GF-D8 (cell line): ENCODE measurements around the gene STAMBP.
"Not testable (repeated sequence)": the region's sequence is repeated elsewhere in the genome, so short reads cannot be mapped to it uniquely, and the experiment has no call there.

Source experiments
- DNase-seq: peaks from one replicate; lab custom pipeline; 2025; lab: John Stamatoyannopoulos, UW

STAMBP gene

DNA sequence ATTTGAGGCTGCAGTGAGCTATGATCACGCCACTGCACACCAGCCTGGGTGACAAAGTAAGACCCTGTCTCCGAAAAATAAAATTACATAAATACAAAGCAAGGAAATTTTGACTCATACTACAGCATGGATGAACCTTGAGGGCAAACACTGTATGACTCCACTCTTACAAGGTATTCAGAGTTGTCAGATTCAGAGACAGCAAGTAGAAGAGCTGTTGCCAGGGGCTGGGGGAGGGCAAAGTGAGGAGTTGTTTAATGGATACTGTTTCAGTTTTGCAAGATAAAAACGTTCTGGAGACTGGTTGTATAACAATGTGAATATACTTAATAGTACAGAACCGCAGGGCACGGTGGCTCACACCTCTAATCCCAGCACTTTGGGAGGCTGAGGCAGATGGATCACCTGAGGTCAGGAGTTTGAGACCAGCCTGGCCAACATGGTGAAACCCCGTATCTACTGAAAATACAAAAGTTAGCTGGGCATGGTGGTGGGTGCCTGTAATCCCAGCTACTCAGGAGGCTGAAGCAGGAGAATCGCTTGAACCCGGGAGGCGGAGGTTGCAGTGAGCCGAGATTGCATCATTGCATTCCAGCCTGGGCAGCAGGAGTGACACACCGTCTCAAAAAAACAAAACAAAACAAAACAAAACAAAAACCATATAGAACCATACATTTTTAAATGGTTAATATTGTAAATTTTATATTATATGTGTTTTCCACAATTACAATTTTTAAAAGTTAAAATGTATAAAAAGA is 59.0 kb downstream of the STAMBP start:
- not testable (repeated sequence) for DNase-seq

DNA sequence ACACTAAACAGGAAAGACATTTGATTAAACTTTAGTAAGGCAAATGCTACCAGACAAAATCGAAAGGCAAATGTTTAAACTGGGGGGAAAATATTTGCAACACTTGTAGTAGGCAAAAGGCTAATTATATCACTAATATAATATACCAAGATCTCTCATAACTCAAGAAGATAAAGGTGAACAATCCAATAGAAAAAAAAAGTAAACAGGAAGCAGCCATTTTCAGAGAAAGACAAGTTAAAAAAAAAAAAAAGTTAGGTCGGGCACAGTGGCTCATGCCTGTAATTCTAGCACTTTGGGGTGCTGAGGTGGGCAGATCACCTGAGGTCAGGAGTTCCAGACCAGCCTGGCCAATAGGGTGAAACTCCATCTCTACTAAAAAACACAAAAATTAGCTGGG is 59.6 kb downstream of the STAMBP start:
- no peak for DNase-seq

DNA sequence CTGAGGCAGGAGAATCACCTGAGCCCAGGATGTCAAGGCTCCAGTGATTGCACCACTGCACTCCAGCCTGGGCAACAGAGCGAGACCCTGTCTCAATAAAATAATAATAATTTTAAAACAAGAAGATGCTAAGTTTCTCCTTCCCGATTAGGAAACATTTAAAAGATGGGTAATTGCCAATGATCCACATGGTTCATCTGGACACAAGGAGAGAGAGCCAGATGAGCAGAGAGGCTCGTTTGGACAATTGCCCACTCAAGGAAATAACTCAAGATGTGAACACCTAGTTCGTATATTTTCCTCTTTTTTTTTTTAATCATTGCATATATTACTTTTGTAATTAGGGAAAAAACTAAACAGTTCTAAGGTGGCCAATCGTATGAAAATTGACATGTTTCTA is 60.4 kb downstream of the STAMBP start:
- no peak for DNase-seq

DNA sequence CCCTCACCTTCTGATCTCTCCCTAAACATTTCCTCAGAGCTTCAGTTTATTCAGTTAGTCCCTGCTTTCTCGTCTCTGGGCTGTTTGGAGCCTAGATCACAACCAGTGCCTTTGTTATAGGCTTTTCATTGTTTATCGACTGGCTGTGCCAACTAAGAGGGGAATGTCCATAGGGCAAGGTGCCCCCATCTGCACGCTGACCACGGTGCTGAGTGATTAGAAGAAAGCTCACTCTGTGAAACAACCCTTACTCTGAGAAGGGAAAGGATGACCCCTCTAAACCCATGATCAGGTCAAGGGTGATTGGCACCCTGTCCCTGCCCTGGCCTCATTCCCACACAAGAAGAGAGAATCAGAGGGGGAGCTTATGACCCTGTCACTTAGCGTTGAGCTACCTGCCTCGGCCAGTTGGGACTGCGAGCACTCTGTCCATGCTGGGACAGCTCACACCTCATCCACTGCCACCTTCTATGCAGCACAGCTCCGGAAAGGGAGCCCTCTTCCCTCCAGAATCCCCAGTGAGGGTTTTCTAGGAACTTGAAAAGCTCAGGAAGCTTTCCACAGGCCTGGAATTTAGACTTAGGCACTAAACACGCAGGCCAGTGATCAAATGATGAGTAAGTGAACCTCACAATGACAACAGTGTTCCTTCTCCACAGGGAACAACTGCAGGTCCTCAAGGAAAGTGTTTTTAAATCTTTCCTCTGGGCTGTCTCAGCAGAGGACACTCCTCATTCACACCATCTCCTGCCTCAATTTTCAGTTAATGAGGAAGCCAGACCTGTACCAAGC is 61.7 kb downstream of the STAMBP start:
- no peak for DNase-seq

DNA sequence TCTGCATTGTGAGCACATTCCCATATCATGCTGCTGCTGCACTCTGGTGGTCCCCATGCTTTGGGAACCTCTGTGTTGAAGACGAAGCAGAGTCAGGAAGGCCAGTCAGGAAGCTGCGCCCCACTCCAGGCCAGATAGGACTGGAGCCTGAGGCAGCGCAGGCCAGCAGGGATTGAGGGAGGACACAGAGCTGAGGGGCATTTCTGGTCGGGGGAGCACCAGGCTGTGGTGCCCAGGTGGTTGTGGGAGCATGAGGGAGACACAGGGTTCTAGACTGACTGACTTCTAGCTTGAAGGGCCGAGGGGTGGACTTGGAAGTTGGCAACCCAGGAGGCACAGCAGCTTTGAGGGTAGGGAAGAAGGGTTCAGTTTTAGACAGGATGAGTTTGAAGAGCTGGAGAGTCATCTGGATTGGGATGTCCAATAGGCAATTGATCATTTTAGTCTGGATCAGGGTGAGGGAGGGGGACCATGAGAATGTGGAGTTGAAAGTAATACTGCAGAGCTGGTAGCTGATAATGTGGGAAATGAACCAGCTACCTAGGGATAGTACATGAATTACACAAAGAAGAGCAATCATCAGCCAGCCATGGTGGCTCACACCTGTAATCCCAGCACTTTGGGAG is 62.6 kb downstream of the STAMBP start:
- no peak for DNase-seq

DNA sequence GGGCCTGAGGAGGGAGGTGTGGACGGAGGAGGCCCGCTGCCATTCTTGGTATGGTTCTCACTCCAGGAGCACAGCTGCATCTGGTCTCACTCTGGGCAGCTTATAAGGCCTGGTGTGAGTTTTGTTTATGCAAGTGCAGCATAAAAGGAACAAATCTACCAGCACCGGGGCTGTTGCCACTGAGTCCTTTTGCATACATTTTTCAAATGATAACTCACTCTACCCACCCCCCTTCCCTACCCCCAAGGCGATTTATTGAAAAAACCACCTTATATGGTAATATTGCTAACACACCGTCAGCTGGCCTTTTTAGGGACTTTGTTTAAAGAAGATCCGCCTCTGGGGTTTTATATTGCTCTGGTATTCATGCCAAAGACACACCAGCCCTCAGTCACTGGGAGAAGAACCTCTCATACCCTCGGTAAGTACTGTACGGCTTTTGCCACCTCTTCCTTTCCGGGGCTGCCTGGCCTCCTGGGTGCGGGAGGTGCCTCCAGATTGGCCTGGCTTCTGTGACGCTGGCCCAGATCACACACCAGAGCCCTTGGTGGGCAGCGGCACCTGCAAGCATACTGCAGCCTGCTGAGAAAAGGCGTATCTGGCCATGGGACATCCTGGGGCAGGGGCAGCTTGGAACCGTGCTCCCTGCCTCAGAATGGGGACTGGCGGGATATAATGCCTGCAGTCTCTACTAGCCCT is 64.0 kb downstream of the STAMBP start, which contains the start of gene ACTG2:
ACTG2 (plus strand) TSS at position 378 of the 699 bp plus-strand sequence. CDS start 8,304 bp downstream, outside the sequence.
- no peak for DNase-seq

DNA sequence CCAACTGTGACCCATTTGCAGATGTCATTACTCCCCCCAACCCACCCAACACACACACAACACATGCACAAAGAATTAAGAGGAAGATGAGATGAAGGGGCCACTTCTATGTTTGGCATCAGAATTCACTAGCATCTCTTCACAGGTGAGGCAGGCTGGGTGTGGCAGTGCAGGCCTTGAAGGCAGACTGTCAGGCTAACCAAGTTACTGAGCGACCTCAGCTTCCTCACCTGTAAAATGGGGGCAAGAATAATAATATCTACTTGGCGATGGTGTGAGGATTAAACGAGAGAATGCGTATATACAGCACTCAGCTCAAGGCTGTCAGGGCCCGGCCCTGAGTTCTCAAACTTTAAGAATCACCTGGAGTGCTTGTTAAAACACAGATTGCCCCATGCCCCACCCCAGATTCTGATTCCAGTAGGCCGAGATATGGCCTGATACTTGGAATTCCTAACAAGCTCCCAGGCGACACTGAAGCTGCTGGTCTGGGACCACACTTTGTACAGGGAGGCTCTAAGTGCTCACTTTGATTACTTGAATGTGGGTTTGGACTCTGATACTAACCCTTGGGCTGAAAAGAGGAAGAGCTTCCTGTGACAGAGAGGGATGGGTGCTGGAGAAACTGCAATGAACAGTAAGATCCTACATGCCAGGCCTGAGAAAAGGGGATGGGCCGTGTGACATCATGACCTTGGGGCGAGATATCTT is 65.2 kb downstream of the STAMBP start:
- DNase-seq = no peak

DNA sequence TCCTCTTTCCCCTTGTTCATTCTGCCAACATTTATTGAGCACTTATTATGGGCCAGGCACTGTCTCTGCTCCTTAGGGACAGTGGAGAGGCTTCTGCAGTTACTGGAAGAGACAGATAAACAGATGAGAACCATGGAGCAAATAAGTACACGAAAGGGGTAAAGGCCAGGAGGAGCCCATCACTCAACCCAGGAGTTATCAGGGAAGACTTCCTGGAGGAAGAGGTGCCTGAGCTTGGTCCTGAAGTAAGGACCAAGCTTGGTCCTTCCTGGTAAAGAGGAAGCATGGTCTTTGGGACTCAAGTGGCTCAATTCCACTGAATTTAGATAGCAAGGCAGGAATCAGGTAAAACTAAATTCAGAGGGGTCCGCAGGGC is 65.7 kb downstream of the STAMBP start:
- DNase-seq = no peak

DNA sequence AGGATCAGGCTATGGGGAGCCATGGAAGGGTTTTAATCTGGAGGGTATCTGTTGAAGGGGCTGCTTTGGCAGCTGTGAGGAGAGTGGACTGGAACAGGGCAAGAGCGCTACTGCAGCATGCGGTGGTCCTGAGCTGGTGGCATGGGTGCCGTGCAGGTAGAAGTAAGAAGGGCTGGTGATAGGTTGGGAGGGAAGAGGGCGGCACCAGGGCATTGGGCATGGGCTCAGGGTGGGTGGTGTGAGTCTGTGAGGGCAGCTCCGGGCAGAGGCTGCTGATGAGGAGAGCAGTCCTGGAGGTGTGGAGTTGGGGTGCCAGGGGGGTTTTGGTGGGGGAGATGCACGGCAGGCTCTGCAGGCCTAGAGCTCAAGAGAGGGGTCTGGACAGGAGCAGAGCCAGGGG is 66.1 kb downstream of the STAMBP start:
- DNase-seq = no peak

DNA sequence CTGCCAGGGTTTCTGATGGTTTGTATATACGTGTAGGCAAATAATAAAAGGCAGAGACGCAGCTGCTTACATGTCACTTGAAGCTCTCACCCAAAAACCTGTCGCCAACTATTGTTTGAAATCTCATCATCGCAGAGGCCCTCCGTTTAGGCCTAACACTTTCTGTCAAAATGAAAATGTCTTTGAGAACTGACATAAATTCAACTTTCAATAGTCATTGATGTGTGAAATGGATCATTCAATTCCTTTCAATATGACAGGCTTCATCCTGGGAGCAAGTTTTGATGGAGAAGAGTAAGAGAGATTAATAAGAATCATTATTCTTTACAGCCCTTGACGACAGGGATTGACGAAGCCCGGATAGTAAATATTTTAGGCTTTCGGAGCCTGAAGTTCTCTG is 66.7 kb downstream of the STAMBP start:
- no peak for DNase-seq

DNA sequence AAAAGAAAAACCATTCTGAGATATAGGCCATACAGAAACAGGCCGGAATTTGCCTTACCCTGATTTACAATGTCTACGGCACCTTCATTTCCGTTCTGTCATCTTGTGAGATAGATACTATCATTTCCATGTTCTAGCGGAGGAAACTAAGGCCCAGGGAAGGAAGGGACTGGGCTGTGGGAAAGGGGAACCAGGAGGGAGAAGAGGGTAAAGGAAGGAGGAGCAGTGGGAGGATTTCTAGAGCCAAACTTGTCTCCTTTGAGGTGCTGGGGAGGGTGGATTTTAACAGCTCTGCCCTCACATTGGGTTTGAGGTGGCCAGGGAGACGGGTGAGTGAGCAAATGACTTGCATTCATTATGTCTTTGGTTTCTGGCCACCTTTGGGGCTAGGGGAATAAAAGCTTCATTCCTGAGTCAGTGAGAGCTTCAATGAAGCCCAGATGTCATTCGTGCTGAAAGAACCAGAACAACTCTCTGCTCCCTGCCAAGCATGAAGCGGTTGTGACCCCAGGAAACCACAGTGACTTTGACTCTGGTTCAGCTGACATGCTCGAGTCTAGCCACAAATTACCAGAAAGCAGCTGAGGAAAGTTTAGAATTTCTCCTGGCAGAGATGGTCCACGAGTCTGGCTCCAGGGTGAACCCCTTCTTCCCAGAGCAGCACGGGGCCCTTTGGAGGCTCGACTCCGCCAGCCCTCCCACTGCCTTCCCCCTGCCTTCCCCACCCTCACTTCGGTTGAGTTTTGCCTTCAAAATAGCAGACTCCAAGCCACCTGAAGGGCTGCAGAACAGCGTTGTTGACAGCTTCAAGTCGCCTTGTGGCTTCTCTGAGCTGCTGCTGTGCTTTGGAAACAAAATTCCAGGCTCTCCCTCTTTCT is 67.8 kb downstream of the STAMBP start:
- DNase-seq = no peak

DNA sequence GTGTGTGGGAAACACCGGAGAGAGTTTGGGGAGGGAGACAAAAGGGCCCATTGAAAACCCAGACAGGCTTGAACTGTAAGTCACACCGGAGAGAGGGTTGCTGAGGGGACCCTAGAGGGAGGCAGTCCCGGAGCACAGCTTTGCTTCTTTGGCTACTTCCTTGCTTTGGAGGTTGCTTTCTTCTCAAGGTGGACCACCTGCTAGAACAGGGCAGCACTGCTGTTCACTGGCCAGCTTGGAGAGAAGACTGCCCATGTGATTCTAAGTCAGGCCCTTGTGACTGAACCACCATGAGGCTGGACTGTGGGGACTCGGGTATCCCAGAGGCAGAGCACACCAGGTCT is 68.5 kb downstream of the STAMBP start:
- DNase-seq = no peak

DNA sequence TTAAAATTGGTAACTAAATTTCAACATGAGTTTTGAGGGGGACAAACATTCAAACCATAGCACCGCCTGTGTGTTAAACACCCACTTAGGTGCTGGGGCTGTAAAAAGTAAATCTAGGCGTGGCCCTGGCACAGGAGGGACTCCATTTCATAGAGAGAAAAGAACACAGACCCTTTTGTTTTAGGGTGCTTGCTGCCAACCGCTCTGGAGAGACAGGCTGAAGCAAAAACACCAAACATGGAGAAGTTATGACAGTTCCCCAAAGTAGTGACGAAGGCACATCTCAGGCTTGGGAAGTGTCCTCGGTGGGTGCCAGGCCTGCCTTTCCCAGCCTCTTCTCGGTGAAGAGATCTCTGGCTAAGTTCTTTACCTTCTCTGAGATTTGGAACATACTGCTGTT is 69.2 kb downstream of the STAMBP start:
- DNase-seq = no peak

DNA sequence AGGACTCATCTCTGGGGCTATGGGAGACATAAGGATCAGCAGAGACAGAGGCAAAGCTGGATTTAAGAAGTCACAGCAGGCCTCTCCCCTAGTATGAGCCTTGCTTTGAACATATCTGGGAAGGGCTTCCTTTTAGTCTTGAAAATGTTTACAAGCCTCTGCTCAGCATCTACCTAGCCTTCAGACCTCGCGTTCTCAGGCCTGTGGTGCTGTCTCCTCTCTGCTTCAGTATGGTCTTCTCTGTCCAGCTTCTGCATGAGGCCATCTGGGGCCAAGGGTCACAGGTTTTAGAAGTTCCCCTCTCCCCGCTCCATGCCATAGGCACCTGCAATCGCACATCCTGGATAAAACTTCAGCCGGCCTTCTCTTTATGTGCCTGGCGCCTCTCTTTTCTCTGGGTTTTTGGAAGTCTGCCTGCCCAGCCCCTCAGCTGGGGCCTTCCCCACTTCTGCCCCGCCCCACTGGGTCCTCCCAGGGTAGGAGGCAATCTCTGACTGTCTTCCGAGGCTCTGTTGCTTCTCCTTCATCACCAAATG is 71.1 kb downstream of the STAMBP start:
- DNase-seq = no peak

DNA sequence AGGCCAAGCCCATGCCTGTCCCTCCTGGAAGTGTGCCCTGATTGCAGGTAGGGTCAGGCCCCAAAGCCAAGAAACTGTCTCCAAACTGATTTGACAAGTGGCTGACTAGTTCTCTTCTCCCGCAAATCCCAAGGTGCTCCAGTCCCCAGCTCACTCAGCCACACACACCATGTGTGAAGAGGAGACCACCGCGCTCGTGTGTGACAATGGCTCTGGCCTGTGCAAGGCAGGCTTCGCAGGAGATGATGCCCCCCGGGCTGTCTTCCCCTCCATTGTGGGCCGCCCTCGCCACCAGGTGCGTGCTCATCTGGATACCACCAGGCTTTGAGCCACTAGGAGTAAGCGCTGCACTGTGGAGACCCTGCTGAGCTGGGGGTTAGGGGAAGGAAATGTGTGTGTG is 72.4 kb downstream of the STAMBP start:
- no peak for DNase-seq

DNA sequence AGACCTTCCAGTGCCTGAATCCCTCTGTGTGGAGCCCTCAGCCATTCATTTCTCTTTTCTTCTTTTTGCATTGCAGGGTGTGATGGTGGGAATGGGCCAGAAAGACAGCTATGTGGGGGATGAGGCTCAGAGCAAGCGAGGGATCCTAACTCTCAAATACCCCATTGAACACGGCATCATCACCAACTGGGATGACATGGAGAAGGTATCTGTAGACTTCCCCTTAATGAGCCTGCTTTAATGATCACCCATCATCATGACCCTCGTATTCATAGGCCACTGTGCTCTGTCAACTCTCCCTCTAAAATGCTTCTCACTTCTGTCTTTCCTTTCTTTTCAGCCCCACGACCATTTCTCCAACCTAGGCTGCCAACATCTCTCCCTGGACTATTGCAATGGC is 73.5 kb downstream of the STAMBP start:
- no peak for DNase-seq

DNA sequence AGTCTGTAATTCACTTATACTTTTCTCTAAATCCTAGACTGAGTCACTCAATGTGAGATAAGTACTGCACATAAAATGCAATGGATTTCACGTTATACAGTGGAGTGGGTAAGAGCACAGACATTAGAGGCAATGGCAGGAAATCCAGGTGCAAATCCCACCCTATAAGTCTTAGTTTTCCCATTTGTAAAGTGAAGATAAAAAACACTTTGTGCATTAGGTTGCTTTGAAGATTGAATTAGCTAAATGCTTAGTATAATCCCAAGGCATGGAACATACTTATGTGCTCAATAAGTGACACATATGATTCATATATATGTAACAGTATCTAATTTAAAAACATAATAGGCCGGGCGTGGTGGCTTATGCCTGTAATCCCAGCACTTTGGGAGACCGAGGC is 74.6 kb downstream of the STAMBP start:
- no peak for DNase-seq

DNA sequence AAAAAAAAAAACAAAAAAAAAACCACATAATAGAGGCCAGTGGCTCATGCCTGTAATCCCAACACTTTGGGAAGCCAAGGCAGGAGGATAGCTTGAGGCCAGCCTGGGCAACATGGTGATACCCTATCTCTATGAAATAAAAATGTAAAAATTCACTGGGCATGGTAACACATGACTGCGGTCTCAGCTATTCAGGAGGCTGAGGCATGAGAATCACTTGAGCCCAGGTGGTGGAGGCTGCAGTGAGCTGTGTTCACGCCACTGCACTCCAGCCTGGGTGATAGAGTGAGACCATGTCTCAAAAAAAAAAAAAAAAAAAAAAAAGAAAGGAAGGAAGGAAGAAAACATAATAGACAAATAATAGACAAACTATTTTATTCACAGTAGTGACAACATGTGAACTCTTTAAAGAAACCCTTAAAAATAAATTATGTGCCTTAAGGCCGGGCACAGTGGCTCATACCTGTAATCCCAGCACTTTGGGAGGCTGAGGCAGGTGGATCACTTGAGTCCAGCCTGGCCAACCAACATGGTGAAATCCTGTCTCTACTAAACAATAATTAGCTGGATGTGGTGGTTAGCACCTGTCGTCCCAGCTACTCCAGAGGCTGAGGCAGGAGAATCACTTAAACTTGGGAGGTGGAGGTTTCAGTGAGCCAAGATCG is 75.3 kb downstream of the STAMBP start:
- not testable (repeated sequence) for DNase-seq

DNA sequence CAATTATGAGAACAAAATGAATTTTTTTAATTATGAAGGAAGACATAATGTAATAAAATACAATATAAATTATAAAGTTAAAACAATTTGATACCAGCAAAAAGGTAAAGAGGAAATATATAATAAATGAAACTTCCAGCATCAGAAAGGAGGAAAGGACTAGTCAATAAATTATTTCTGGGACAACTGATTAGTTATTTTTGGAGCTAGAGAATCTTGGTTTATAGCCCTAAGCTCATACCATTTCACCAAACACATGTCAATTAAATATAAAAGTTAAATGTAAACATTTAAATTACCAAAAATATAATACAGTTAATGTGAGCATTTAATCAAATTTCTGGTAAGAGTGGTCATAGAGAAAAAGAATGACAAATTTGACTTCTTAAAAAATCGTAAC is 76.2 kb downstream of the STAMBP start:
- DNase-seq = no peak
